ENCODE results near the gene CPT1B. TPM values are rescaled to one million over a fixed set of nuclear protein-coding genes. Genes with fewer than 3 reads are reported as not detected.

Gene CPT1B
- total and polyA plus RNA-seq, 2 experiments from 2014 or later = 5.6 to 14.4 TPM

DNA sequence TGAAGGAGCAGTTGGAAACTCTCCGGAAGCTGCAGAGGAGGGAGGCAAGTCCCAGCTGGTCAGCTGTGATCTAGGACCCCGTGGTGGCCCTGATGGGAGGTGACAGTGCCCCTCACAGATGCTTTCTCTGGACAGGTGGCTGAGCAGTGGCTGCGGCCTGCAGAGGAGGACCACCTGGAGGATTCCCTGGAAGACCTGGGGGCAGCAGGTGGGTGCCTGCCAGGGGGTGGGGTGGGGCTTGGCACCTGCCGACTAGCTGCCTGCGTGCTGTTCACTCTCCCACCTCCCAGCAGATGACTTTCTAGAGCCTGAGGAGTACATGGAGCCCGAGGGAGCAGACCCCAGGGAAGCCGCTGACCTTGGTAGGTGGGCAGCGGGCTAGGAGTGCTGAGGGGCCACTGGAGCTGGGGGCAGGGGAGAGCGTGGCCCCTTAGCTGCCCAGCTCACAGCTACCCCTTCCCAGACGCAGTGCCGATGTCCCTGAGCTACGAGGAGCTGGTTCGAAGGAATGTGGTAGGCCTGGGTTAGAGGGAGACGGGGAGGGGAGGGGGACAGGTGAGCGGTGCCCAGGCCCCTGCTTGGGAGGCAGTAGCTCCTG lies 55.9 kb downstream of the CPT1B start:
- no peaks in the 10 kb centered on the region; the same call in 1 of the 2 replicates for H3K4me1 ChIP-seq (ENCODE audit: insufficient read depth)
- Mint-ChIP-seq H3K9me3 (peaks cover 4% of the 10 kb centered on the region; the same call in 1 of the 3 replicates), H3K36me3 (ENCODE audit: low read depth) (peaks cover 22% of the 10 kb centered on the region), H3K4me1 (peaks cover 11% of the 10 kb centered on the region), H3K27ac (no peak overlapping the region), H3K4me3 (no peak overlapping the region), H3K27me3 (ENCODE audit: insufficient read depth, low read depth, poor library complexity) (peaks cover 16% of the 10 kb centered on the region)
- TF ChIP-seq EZH2phosphoT487 (IDR thresholded peaks at IDR 0.05; ENCODE audit: unreplicated experiment) = no peak
- no peak for TF ChIP-seq CREB1 (CRISPR knock-in tag; IDR thresholded peaks at IDR 0.05; ENCODE audit: low read depth)
- no peak for TF ChIP-seq EZH2 (IDR thresholded peaks at IDR 0.05; ENCODE audit: low read depth, unreplicated experiment)
- H3K9me2 ChIP-seq (ENCODE audit: insufficient read depth) = no peaks in the 10 kb centered on the region
- H3K27ac ChIP-seq (ENCODE audit: low read depth) = no peak overlapping the region
- H3K4me2 ChIP-seq = no peak overlapping the region
- no peaks in the 10 kb centered on the region for H3K79me2 ChIP-seq (replicated peaks; ENCODE audit: insufficient read depth)
- peaks cover 4% of the 10 kb centered on the region for H3F3A ChIP-seq (replicated peaks; ENCODE audit: low read depth)
- DNase-seq (ENCODE audit: low spot score) (no peak), ATAC-seq (no peak)
- no peak overlapping the region for H3K4me3 ChIP-seq
- no peak overlapping the region for H2AFZ ChIP-seq
- no peaks in the 10 kb centered on the region; the same call in 1 of the 2 replicates for H4K20me1 ChIP-seq (replicated peaks; ENCODE audit: insufficient read depth)
- no peaks in the 10 kb centered on the region; the same call in 1 of the 2 replicates for H3K36me3 ChIP-seq (ENCODE audit: insufficient read depth)
- H3K27me3 ChIP-seq (ENCODE audit: insufficient read depth) = peaks cover 8% of the 10 kb centered on the region

DNA sequence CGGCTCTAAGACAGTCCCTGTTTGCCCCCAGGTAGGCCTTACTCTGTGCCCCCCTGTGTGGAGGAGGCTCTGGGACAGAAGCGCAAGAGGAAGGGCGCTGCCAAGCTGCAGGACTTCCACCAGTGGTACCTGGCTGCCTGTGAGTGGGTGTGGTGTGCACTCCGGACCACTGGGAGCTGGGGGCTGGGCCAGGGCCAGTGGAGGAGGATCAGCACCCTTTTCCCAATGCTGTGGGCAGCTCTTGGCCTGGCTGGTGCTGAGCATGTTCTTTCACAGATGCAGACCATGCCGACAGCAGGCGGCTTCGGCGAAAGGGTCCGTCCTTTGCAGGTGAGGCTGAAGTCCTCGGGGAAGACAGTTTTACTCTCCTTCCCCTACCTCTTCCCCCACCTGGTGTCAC lies 56.5 kb downstream of the CPT1B start:
- H3K27me3 ChIP-seq (ENCODE audit: insufficient read depth) = peaks cover 2% of the 10 kb centered on the region; the same call in 1 of the 2 replicates
- H3K36me3 Mint-ChIP-seq (ENCODE audit: low read depth) = peaks cover 22% of the 10 kb centered on the region
- no peak overlapping the region for H3K27ac ChIP-seq (ENCODE audit: low read depth)
- H3K27me3 Mint-ChIP-seq (ENCODE audit: insufficient read depth, low read depth, poor library complexity) = peaks cover 10% of the 10 kb centered on the region
- ATAC-seq = no peak
- 0 out of 2 replicates have a peak, but pooled peaks cover 1% of the 10 kb centered on the region for H3K79me2 ChIP-seq (replicated peaks; ENCODE audit: insufficient read depth)
- no peaks in the 10 kb centered on the region; the same call in 1 of the 2 replicates for H4K20me1 ChIP-seq (replicated peaks; ENCODE audit: insufficient read depth)
- H3K4me3 Mint-ChIP-seq = no peak overlapping the region
- H3K9me2 ChIP-seq (ENCODE audit: insufficient read depth) = no peaks in the 10 kb centered on the region
- no peak overlapping the region for H3K4me2 ChIP-seq
- TF ChIP-seq, protein P1, sequence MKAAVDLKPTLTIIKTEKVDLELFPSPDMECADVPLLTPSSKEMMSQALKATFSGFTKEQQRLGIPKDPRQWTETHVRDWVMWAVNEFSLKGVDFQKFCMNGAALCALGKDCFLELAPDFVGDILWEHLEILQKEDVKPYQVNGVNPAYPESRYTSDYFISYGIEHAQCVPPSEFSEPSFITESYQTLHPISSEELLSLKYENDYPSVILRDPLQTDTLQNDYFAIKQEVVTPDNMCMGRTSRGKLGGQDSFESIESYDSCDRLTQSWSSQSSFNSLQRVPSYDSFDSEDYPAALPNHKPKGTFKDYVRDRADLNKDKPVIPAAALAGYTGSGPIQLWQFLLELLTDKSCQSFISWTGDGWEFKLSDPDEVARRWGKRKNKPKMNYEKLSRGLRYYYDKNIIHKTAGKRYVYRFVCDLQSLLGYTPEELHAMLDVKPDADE (IDR thresholded peaks at IDR 0.05) = no peak
- no peak for TF ChIP-seq ZNF114 (CRISPR knock-in tag; IDR thresholded peaks at IDR 0.05)
- H3K4me1 Mint-ChIP-seq = peaks cover 5% of the 10 kb centered on the region
- H2AFZ ChIP-seq = no peak overlapping the region
- no peak overlapping the region for H3K4me3 ChIP-seq
- H3K36me3 ChIP-seq (ENCODE audit: insufficient read depth) = no peaks in the 10 kb centered on the region; the same call in 1 of the 2 replicates
- no peak overlapping the region for H3K27ac Mint-ChIP-seq
- peaks cover 4% of the 10 kb centered on the region; the same call in 1 of the 3 replicates for H3K9me3 Mint-ChIP-seq
- H3K4me1 ChIP-seq (ENCODE audit: insufficient read depth) = no peaks in the 10 kb centered on the region; the same call in 1 of the 2 replicates
- DNase-seq (ENCODE audit: low spot score) = no peak
- H3F3A ChIP-seq (replicated peaks; ENCODE audit: low read depth) = peaks cover 4% of the 10 kb centered on the region

DNA sequence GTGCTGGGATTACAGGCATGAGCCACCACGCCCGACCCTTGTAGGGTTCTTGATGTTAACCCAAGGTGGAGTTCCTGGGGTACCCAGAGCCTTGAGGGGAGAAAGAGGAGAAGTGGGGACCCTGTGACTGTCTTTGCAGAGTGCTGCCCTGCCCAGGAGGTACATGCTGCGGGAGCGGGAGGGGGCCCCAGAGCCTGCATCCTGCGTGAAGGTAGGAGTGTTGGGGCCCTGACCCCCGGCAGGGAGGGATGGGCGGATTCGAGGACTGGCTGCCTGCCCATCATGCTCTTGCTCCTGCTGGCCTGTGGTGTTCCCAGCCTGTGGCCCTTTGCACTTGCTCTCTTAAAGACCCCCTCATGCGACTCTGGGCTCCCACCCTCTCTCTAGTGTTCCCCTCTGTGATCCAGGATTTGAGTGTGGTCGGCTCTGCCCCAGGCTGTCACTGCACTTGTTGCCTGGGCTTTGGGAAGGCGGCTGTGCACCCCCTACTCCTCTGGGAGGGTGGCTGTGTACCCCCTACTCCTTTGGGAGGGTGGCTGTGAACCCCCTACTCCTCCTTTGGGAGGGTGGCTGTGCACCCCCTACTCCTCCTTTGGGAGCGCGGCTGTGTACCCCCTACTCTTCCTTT lies 57.3 kb downstream of the CPT1B start:
- peaks cover 22% of the 10 kb centered on the region for H3K36me3 Mint-ChIP-seq (ENCODE audit: low read depth)
- H3K36me3 ChIP-seq (ENCODE audit: insufficient read depth) = no peaks in the 10 kb centered on the region; the same call in 1 of the 2 replicates
- H3K27me3 Mint-ChIP-seq (ENCODE audit: insufficient read depth, low read depth, poor library complexity) = peaks cover 9% of the 10 kb centered on the region
- TF ChIP-seq, protein P2, sequence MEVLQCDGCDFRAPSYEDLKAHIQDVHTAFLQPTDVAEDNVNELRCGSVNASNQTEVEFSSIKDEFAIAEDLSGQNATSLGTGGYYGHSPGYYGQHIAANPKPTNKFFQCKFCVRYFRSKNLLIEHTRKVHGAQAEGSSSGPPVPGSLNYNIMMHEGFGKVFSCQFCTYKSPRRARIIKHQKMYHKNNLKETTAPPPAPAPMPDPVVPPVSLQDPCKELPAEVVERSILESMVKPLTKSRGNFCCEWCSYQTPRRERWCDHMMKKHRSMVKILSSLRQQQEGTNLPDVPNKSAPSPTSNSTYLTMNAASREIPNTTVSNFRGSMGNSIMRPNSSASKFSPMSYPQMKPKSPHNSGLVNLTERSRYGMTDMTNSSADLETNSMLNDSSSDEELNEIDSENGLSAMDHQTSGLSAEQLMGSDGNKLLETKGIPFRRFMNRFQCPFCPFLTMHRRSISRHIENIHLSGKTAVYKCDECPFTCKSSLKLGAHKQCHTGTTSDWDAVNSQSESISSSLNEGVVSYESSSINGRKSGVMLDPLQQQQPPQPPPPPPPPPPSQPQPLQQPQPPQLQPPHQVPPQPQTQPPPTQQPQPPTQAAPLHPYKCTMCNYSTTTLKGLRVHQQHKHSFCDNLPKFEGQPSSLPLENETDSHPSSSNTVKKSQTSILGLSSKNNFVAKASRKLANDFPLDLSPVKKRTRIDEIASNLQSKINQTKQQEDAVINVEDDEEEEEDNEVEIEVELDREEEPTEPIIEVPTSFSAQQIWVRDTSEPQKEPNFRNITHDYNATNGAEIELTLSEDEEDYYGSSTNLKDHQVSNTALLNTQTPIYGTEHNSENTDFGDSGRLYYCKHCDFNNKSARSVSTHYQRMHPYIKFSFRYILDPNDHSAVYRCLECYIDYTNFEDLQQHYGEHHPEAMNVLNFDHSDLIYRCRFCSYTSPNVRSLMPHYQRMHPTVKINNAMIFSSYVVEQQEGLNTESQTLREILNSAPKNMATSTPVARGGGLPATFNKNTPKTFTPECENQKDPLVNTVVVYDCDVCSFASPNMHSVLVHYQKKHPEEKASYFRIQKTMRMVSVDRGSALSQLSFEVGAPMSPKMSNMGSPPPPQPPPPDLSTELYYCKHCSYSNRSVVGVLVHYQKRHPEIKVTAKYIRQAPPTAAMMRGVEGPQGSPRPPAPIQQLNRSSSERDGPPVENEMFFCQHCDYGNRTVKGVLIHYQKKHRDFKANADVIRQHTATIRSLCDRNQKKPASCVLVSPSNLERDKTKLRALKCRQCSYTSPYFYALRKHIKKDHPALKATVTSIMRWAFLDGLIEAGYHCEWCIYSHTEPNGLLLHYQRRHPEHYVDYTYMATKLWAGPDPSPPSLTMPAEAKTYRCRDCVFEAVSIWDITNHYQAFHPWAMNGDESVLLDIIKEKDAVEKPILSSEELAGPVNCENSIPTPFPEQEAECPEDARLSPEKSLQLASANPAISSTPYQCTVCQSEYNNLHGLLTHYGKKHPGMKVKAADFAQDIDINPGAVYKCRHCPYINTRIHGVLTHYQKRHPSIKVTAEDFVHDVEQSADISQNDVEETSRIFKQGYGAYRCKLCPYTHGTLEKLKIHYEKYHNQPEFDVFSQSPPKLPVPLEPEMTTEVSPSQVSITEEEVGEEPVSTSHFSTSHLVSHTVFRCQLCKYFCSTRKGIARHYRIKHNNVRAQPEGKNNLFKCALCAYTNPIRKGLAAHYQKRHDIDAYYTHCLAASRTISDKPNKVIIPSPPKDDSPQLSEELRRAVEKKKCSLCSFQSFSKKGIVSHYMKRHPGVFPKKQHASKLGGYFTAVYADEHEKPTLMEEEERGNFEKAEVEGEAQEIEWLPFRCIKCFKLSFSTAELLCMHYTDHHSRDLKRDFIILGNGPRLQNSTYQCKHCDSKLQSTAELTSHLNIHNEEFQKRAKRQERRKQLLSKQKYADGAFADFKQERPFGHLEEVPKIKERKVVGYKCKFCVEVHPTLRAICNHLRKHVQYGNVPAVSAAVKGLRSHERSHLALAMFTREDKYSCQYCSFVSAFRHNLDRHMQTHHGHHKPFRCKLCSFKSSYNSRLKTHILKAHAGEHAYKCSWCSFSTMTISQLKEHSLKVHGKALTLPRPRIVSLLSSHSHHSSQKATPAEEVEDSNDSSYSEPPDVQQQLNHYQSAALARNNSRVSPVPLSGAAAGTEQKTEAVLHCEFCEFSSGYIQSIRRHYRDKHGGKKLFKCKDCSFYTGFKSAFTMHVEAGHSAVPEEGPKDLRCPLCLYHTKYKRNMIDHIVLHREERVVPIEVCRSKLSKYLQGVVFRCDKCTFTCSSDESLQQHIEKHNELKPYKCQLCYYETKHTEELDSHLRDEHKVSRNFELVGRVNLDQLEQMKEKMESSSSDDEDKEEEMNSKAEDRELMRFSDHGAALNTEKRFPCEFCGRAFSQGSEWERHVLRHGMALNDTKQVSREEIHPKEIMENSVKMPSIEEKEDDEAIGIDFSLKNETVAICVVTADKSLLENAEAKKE (CRISPR knock-in tag; IDR thresholded peaks at IDR 0.05) = no peak

More for the DNA sequence above, 57.3 kb downstream of the CPT1B start:
- Mint-ChIP-seq H3K9me3 (peaks cover 4% of the 10 kb centered on the region; the same call in 1 of the 3 replicates), H3K4me1 (peaks cover 5% of the 10 kb centered on the region), H3K4me3 (no peak overlapping the region), H3K27ac (no peak overlapping the region)
- no peak overlapping the region for H3K4me3 ChIP-seq
- no peak for ATAC-seq
- H3F3A ChIP-seq (replicated peaks; ENCODE audit: low read depth) = 0 out of 2 replicates have a peak, but pooled peaks cover 4% of the 10 kb centered on the region
- H3K79me2 ChIP-seq (replicated peaks; ENCODE audit: insufficient read depth) = 0 out of 2 replicates have a peak, but pooled peaks cover 4% of the 10 kb centered on the region
- H4K20me1 ChIP-seq (replicated peaks; ENCODE audit: insufficient read depth) = no peaks in the 10 kb centered on the region; the same call in 1 of the 2 replicates
- H3K9me2 ChIP-seq (ENCODE audit: insufficient read depth) = no peaks in the 10 kb centered on the region
- no peak overlapping the region for H3K4me2 ChIP-seq
- H3K4me1 ChIP-seq (ENCODE audit: insufficient read depth) = no peaks in the 10 kb centered on the region; the same call in 1 of the 2 replicates
- H3K27ac ChIP-seq (ENCODE audit: low read depth) = no peak overlapping the region
- no peaks in the 10 kb centered on the region for H3K27me3 ChIP-seq (ENCODE audit: insufficient read depth)
- no peak for DNase-seq (ENCODE audit: low spot score)
- no peak overlapping the region for H2AFZ ChIP-seq

All from GM23338 (cell line).